NCI-H524 treated with DMSO at 0.1 percent for 48 hours (cell line): ENCODE data around the gene PRM1.
"Not testable (repeated sequence)": the region's sequence is repeated elsewhere in the genome, so short reads cannot be mapped to it uniquely, and the experiment has no call there.

ENCODE experiments used
- DNase-seq: peaks from one replicate; lab custom pipeline; 2025; lab: John Stamatoyannopoulos, UW

The PRM1 gene

GRCh38 chr16:11298143-11298900 is 17.2 kb upstream of the PRM1 start:
- DNase-seq = no peak

- no peak for DNase-seq
Observed at GRCh38 chr16:11297492-11298142, 16.5 kb upstream of the PRM1 start.

DNA sequence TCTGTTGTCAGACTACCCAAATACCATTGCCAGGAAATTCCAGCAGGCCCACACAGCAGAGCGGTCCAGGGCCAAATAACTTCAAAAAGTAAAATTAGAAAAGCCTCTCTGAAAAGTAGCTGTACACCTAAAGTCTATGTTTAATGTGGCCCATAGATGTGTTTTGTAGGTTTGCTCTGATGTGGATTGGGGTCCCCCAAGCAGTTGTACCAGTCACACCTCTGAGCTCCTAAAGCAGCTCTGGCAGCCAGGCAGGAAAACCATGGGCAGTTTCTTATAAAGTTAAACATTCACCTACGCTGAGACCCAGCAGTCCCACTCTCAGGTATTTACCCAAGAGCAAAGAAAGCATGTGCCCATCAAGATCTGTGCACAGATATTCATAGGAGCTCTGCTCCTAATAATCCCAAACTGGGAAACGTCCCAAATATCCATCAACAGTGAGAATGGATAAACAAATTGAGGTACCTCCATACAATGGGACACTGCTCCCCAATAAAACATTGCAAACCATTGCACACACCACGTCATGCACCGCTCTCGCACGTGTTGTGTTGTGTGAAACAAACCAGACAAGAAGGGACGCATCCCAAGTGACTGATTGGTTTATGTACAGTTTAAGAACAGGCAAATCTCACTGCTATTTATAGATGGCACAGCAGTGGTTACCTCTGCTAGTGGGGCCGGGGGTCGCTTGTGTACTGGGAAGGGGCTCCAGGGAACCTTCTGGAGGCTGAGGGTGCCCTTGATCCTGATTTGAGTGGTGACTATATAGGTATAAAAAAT is 15.8 kb upstream of the PRM1 start:
- DNase-seq = no peak

DNA sequence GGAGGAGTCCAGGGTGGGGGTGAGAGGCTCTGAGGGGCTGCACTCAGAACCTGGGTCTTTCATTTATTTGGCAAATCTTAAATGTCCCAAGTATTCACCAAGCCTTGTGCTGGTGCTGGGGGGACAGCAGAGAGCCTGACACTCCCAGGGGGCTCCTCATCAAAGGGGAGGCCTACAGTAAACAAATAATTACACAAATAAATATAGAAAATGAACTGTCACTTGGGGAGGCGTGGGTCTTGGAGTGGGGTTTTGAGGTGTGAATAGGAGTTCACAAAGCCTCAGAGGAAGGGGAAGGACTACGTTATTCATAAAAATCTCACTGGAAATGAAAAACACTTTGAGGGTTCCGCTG is 15.2 kb upstream of the PRM1 start:
- no peak for DNase-seq

DNA sequence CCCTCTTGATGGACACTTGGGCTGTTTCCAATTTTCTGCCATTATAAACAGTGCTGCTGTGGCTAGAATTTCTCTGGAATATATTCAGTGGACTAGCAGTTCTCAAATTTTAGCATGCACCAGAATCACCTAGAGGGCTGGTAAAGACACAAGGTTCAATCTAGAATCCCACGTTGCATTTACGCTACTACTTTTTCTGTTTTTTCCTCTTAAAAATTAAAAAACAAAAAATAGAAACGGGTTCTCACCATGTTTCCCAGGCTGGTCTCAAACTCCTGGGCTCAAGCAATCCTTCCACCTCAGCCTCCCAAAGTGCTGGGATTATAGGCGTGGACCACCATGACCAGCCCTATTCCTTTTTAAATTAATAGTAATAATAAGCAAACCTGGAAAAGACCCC is 14.5 kb upstream of the PRM1 start:
- no peak for DNase-seq

DNA sequence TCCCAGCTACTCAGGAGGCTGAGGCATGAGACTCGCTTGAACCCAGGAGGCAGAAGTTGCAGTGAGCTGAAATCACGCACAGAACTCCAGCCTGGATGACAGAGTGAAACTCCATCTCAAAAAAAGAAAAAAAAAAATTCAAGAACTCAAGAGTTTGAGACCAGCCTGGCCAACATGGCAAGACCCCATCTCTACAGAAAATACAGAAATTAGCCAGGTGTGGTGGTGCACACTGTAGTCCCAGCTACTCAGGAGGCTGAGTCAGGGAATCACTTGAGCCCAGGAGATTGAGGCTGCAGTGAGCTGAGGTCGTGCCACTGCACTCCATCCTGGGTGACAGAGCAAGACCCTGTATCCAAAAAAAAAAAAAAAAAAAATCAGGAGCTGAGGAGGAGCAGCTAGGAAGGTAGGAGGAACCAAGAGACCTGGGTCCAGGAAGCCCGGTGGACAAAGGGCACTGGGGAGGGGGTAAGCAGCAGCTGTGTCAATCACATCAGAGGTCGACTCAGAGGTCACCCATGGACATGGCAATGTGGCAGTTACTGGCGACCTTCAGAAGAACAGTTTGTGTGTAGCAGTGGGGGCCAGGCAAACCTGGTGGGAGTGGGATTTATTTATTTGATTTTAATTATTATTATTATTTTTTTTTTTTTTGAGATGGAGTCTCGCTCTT is 11.1 kb upstream of the PRM1 start:
- no peak for DNase-seq

- DNase-seq = no peak
Observed at GRCh38 chr16:11291091-11291703, 10.1 kb upstream of the PRM1 start.

DNA sequence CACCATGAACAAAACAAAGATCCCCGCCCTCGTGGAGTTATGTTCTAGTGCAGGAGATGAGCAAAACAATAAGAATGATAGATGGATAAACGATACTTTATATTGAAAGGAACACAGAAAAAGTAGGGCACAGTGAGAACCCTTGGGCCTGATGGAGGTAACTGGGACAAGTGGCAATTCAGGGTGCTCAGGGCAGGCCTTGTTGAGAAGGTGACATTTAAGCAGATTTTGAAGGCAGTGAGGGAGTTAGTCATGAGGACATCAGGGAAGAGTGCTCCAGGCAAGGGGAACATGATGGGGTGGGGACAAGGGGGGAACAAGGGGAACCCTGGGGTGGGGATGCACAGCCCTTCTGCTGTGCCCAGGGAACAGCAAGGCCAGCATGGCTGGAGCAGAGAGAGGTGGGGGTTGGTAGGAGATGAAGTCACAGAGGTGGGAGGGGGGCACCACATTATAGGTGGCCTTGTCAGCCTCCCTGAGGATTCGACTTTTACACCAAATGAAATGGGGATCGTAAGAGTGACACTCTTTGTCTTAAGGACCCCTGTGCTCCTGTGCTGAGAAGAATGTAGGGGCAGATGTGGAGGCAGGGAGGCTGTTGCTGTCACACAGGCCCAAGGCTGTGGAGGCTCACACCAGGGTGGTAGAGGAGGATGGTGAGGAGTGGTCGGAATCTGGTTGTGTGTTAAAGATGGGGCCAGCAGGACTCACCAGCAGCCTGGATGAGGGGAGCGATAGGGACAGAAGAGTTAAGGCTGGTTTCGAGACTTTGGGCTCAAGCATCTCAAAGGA is 9.2 kb upstream of the PRM1 start:
- no peak for DNase-seq

DNA sequence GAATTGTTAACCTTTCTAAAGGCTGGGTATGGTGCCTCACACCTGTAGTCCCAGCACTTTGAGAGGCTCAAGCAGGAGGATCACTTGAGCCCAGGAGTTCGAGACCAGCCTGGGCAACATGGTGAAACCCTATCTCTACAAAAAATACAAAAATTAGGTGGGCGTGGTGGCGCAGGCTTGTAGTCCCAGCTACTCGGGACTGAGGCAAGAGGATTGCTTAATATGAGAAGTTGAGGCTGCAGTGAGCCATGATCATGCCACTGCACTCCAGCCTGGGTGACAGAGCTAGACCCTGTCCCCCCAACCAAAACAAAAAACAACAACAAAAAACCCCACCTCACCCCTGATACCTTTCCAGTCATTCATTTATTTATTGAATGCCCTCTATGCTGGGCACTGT is 8.6 kb upstream of the PRM1 start:
- not testable (repeated sequence) for DNase-seq

- no peak for DNase-seq
Observed at GRCh38 chr16:11289202-11289601, 8.1 kb upstream of the PRM1 start.

- no peak for DNase-seq
Observed at GRCh38 chr16:11285842-11286241, 4.7 kb upstream of the PRM1 start.

DNA sequence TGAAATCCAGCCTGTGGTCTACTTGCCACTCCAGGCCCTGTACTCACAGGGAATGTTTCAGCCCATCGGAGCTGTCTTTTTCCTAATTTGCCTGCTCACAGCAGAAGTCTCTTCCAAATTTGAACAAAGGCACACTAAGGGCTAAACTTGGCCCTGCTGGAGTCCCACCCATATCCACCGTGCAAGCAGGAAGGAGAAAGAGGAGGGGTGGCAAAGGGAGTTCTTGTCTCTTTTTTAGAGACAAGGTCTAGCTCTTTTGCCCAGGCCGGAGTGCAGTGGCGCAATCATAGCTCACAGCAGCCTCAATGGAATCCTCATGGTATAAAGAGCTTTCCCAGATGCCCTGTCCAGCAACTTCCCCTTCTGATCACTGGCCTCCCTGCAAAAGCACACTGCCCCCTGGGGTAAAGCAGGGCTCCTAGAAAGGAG is 2.7 kb upstream of the PRM1 start:
- no peak for DNase-seq

DNA sequence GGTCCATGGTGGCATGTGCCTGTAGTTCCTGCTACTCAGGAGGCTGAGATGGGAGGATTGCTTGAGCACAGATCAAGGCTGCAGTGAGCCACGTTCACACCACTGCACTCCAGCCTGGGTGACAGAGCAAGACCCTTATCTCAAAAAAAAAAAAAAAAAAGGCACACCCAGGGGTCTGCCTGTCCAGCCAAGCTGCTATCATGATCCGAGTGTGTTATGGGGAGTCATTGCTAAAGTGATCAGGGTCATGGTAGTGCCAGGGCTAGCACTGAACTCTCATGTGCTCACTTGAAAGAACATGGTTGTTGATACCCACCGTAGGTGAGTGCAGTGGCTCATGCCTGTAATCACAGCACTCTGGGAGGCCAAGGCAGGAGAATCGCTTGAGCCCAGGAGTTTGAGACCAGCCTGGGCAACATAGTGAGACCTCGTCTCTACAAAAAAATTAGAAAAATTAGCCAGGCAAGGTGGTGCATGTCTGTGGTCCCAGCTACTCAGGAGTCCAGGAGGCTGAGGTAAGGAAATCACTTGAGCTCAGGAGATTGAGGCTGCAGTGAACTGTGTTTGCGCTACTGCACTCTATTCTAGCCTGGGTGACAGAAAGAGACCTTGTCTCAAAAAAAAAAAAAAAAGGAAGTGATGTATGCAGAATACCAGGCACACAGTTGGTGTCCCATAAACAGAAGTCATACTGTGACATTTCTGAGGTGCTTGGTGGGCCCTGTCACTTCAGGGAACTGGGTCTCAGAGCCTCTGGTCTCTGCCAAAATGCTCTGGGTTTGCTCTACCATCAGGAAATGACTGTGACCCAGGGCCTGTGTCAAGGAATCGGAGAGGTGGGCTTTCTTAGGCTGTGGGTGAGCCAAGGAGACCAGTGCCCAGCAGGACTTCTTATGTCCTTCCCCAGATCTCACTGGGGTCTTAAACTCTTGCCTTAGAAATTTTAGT is 2.2 kb downstream of the PRM1 start:
- DNase-seq = no peak

- no peak for DNase-seq
Observed at GRCh38 chr16:11277607-11278337, 3.4 kb downstream of the PRM1 start.

DNA sequence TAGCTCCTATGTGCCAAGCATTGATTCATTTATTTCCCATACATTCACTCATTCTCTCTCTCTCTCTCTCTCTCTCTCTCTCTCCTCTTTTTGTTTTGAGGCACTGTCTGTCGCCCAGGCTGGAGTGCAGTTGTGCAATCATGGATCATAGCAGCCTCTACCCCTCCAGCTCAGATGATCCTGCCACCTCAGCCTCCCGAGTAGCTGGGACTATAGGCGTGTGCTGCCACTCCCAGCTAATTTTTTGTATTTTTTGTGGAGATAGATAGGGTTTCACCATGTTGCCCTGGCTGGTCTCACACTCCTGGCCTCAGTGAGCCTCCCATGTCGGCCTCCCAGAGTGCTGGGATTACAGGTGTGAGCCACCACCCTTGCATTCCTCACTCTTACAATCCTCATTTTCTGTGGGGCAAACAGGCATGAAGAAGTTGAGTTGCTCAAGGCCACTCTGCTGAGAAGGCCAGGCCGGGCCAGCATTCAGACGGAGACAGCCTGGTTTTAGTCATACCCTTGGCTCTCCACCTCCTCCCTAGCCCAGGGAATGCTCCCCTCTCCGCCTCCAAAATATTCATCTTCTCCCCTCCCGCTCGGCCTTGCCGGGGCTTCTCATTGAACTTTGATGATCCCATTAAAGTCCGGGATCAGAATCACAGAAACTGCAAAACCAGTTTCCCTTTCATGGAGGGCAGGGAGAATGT is 4.1 kb downstream of the PRM1 start:
- no peak for DNase-seq

DNA sequence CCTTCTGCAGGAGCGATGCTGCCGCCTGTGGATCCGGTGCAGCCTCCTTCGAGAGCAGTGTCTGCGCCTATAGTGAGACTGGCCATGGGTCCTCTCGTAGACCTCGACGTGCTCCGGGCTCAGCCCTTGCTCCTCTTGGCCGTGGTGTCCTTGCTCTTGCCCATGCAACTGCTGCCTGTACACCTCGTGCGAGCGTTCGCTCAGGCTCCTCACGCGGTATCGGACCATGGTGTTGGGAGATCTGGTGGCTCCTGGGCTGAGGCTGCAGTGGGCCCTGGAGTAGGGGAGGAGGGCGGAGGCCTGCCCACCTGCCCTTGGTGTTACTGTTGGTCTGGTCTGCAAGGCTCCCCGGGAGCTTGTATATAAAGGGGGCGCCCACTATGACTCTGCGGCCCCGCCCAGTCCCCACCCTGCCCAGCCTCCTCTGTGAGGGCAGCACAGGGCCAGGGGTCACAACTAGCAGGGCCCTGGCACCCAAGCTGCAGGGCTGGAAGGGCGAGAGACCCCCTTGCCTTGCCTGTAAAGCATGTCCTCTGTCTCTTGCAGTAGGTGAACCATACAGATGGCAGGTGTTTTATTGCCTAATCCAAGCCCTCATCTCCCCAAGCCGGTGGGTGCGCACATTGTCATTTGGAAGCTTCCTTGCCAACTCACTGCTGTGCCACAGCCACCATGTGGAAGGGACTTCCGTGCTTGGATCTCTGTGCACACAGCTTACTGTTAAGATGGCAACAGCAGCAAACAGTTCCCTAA is 4.8 kb downstream of the PRM1 start, which contains the start of gene PRM2:
PRM2 (minus strand) TSS at position 338 of the 753 bp plus-strand sequence; CDS start at position 228, 110 bp downstream.
- no peak for DNase-seq

- no peak for DNase-seq
Observed at GRCh38 chr16:11274964-11275363, 6.2 kb downstream of the PRM1 start.
